Jurkat, Clone E6-1 (cell line): ENCODE data around the gene DROSHA.

Source experiments
- DNase-seq: peaks from one replicate; pipeline ENCODE4 v3.0.0-alpha.2; 2011; ENCODE audit warnings: low read depth, low spot score
- H3K4me3 ChIP-seq: 2 replicates; pipeline ENCODE4 v1.5.1; 2011; ENCODE audit warnings: mild to moderate bottlenecking, low read length, control low read depth, moderate library complexity

The DROSHA gene

GRCh38 chr5:31536873-31537272 is 5.0 kb upstream of the DROSHA start:
- no peak overlapping the region for H3K4me3 ChIP-seq
- DNase-seq = no peak

DNA sequence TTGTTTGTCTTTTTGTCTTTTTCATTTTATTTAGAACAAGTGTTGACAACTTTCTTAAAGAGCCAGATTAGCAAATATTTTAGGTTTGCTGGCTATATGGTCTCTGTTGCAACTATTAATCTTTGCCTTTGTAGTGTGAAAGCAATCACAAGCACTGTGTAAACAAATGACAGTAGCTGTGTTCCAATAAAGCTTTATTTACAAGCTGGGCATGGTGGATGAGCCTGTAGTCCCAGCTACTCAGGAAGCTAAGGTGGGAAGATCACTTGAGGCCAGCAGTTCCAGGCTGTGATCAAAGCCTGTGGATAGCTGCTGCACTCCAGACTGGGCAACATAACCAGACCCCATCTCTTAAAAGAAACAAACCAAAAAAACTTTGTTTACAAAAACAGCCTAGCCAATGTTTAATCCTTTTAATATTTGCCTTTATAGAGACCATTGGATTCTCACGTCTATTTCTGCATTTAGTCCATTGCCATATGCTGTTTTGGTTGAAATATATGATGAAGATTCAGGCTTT is 2.7 kb upstream of the DROSHA start:
- H3K4me3 ChIP-seq = no peak overlapping the region
- DNase-seq = no peak

GRCh38 chr5:31531543-31531887 is 378 bp downstream of the DROSHA start:
- no peak for DNase-seq
- peak overlapping the region; percentile 99 for H3K4me3 ChIP-seq

DNA sequence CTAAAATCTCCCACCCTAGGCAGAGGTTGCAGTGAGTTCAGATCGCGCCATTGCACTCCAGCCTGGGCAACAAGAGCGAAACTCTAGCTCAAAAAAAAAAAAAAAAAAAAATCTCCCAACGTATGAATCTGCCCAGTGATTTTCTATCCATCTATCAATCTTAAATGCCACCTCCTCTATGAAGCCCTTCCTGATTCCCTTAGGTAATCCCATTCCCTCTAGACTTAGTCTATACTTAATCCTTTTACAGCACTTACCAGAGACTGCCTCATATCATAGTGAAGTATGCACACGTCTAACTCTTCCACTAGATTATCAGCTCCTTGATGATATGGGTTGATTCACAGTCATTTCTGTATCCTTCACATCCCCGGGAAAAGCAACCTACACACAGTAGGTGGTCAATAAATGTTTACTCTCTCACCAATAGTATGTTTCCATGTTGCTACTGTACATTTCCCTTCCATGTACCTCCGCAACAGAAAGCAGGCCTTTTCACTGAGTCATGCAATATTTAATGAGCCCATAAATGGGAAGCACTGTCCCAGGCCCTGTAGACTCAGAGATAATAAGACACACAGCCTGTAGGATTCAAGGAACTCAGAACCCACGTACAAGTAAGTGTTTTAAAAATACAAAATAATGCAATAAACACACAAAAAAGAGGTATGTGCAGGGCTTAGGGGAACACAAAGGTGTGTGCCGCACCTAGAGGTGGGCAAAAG is 1.2 kb downstream of the DROSHA start:
- DNase-seq = no peak
- H3K4me3 ChIP-seq = peak overlapping the region; percentile 99

DNA sequence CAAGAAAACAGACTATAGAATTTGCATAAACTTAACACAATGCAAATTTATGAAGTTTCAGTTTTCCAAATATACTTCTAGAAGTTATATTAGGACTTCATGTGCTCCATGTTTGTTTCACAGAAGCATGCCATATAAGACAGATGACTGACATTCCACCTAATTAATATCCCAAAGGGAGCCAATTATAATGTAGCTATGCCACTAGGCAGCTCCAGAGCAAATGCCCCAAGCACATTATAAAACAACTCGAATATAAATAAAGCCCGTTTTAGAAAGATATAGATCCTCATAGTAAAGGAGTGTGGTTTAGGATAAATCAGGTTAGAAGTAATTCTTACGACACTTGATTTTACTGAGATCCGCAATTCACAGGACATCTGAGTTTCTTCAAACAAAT is 8.9 kb downstream of the DROSHA start:
- no peak overlapping the region for H3K4me3 ChIP-seq
- DNase-seq = no peak

DNA sequence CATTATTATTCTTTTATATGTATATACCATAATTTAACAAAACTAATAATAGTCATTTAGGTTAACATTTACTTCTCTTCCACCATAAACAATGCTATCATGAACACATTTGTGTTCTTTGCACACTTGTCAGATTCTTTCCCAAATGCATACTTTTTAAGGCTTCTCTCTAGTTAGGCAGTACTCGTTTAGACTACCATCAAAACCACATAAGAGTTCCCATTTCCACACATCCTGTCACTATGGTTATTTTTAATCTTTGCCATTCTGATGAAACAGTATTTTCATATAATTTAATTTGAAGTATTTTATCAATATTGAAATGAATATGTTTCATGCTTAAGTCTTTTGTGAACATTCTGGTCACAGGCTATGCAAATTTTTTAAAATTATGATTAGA is 15.1 kb downstream of the DROSHA start:
- peak; percentile 59 for DNase-seq

DNA sequence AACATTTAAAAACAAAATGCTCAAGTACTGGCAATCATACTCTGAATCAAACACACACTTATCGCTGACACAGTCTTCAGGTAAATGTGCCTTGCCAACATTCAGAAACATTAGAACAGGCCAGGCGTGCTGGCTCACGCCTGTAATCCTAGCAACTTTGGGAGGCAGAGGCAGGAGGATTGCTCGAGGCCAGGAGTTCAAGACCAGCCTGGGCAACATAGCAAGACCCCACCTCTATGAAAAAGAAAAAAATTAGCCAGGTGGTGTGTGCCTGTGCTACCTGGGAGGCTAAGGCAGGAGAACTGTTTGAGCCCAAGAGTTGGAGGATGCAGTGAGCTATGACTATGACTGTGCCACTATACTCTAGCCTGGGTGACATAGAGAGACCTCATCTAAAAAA is 20.6 kb downstream of the DROSHA start:
- H3K4me3 ChIP-seq = no peak overlapping the region
- DNase-seq = no peak

More for the DNA sequence above, 15.1 kb downstream of the DROSHA start:
- H3K4me3 ChIP-seq = no peak overlapping the region; the same call in 1 of the 2 replicates

GRCh38 chr5:31504529-31504928 is 27.4 kb downstream of the DROSHA start:
- H3K4me3 ChIP-seq = no peak overlapping the region
- DNase-seq = no peak

DNA sequence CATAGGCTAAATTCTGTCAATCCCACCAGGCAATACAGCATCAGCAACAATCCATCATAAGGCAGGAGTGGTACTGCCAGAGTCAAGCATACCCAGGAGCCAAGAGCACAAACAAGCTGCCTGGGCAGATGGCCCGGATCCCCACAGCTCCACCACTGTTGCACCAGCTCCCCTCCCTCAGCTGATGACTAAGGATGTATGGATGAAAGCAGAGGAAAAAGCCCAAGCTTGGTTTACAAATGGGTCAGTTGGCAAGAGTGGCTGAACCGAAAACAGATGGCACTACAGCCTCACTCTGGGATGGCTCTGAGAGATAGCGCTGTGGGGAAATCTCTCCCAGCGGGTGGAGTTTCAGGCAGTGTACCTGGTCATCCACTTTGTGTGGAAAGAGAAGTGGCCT is 29.4 kb downstream of the DROSHA start:
- no peak for DNase-seq
- H3K4me3 ChIP-seq = no peak overlapping the region

DNA sequence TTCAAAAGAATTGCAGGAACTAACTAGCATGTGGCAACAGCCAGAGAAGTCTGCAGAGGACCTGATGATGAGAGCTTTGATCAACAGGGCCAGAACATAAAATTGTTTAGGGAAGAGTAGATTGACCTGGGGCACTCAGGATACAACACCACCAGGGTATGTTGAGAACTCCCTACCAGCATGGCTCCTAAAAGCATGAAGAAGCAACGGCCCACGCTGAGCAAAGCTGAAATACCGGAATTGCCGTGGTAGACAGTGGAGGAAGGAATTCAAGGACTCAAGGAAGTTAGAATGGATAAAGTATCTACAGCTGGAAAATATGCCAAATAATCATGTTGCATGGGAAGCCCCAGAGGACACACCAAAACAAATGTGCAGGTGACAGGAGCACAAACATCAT is 31.6 kb downstream of the DROSHA start:
- no peak for DNase-seq

GRCh38 chr5:31496891-31497290 is 35.0 kb downstream of the DROSHA start:
- no peak for DNase-seq
- H3K4me3 ChIP-seq = no peak overlapping the region

More for the DNA sequence above, 31.6 kb downstream of the DROSHA start:
- no peak overlapping the region for H3K4me3 ChIP-seq

- no peak overlapping the region for H3K4me3 ChIP-seq
- DNase-seq = no peak
These were observed 35.6 kb downstream of the DROSHA start for GRCh38 chr5:31496301-31496700.

DNA sequence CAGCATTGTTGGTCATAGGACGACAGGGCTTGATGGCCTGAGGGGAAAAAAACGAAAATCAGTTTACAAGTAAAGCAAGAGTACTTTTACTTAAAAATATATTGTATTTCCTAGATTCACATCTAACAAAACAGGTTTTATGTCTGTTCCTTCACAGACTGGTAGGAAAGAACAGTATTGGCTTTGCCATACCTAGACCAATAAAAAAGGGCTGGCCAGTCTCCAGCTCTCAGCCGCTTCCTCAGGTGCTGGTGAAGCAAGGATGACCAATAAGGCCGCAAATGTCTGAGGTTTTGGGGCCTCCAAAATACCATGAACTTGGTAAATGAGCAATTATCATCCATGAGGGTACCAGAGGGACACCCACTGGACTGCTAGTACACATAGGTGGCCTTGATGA is 36.6 kb downstream of the DROSHA start:
- no peak overlapping the region for H3K4me3 ChIP-seq
- no peak for DNase-seq

DNA sequence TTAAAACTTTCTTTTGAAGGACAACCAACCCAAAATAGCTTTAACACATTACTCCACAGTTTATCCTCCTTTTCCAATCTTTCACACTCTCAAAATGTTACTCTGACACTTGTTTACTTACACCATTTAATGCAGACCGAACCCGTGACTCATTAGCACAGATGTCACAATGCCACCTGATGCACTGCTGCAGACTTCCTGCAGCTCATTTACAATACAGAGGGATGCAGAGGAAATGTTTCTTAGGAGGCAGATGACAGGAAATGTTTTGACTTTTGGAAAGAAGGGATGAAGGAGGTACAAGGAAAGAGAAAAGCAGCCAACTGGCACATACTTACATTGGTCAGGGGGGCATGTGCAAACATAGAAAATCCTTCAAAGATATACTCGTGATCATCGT is 39.0 kb downstream of the DROSHA start:
- H3K4me3 ChIP-seq = no peak overlapping the region
- no peak for DNase-seq

GRCh38 chr5:31487506-31487905 is 44.4 kb downstream of the DROSHA start:
- no peak overlapping the region for H3K4me3 ChIP-seq
- no peak for DNase-seq

GRCh38 chr5:31486441-31486840 is 45.5 kb downstream of the DROSHA start:
- no peak overlapping the region for H3K4me3 ChIP-seq
- DNase-seq = no peak

GRCh38 chr5:31485376-31486207 is 46.3 kb downstream of the DROSHA start:
- DNase-seq = no peak
- H3K4me3 ChIP-seq = no peak overlapping the region

DNA sequence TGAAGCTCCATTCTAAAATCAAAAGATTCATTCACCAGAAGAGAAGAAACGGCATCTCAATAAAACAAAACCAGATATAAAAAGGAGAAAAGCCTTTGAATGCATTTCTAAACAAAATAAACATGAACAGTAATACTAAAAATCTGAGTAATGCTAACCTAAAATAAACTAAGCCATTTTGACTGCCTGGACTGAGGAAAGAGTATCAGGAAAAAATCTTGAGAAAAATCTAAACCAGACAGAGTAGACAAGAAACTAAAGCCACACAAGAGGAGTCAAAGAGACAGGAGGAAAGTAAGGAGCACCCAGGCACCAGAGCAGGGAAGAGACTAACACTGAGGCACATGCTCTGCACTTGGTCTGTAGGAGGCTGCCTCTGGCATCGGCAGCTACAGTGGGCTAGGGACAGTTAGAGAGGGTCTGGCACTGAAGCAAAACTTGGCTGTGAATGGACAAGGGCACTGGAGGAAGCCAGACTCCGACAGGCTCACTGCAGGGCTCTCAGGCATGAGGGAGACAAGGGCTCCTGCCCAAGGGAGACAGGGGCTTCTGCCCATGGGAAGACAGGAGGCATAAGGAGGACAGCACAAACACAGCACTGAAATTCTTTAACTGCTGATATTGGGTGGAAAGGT is 50.2 kb downstream of the DROSHA start:
- no peak overlapping the region for H3K4me3 ChIP-seq
- no peak for DNase-seq

GRCh38 chr5:31479706-31480105 is 52.2 kb downstream of the DROSHA start:
- no peak for DNase-seq
- no peak overlapping the region for H3K4me3 ChIP-seq

DNA sequence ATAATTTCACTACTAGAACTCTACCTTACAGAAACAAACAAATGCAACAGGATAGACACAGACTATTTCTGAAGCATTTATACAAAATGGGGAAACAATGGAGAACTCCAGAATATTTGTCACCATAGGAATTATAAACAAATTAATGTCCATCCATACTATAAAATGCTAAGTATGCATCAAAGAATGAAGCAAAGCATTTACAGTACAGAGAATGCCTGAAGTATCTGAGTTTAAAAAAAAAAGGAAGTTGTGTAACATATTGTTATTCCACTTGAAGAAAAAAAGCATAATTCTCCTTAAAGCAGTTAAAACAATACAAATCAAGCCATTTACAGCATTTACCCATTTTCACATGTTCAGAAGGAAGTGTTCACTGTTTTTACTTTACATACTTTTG is 53.0 kb downstream of the DROSHA start:
- DNase-seq = no peak
- H3K4me3 ChIP-seq = no peak overlapping the region
